NCI-H526 treated with DMSO at 0.1 percent for 48 hours (cell line): ENCODE measurements around the gene NUBPL.

ENCODE experiments used
- DNase-seq: peaks from one replicate; lab custom pipeline; 2025; lab: John Stamatoyannopoulos, UW

Gene NUBPL, protein sequence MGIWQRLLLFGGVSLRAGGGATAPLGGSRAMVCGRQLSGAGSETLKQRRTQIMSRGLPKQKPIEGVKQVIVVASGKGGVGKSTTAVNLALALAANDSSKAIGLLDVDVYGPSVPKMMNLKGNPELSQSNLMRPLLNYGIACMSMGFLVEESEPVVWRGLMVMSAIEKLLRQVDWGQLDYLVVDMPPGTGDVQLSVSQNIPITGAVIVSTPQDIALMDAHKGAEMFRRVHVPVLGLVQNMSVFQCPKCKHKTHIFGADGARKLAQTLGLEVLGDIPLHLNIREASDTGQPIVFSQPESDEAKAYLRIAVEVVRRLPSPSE

DNA sequence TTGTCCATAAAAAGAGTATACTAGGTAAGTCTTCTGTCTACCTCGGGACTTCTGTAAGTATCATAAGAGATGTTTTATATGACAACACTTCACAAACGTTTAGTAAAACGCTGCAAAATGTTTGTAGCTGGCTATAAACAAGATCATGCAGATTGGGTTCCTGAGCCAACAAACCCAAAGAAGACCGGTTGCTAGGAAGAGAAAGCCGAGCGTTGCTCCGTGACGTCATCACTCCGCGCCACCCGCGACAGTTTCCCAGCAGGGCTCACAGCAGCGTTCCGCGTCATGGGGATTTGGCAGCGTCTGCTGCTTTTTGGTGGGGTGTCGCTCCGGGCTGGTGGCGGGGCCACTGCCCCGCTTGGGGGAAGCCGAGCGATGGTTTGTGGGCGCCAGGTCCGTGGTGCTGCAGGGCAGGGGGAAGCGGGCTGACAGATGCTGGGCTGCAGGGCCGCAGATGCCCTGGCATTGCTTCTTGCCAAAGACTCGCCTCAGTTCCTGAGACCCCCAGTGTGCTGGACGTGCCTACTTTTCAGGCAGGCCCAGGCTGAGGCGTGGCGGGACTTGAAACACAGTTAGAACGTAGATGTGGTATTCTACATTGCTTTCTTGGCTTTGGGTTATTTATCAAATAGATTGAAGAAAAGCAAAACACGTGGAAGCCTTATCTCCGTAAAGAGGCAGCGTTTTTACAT lies at the start of gene NUBPL:
Gene NUBPL (plus strand): TSS at position 250 of the 692 bp plus-strand sequence. CDS start 36 bp downstream, at position 286.
- peak; percentile 83 for DNase-seq

DNA sequence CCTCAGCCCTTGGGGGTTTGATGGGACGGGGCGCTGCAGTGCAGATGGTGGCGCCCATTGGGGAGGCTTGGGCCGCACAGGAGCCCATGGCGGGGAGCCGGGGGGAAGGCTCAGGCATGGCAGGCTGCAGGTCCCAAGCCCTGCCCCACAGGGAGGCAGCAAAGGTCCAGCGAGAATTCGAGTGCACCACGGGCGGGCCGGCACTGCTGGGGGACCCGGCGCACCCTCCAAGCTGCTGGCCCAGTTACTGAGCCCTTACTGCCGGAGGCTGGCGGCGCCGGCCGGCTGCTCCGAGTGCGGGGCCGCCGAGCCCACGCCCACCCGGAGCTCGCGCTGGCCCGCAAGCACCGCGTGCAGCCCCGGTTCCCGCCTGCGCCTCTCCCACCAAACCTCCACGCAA lies 34.1 kb upstream of the NUBPL start:
- no peak for DNase-seq

DNA sequence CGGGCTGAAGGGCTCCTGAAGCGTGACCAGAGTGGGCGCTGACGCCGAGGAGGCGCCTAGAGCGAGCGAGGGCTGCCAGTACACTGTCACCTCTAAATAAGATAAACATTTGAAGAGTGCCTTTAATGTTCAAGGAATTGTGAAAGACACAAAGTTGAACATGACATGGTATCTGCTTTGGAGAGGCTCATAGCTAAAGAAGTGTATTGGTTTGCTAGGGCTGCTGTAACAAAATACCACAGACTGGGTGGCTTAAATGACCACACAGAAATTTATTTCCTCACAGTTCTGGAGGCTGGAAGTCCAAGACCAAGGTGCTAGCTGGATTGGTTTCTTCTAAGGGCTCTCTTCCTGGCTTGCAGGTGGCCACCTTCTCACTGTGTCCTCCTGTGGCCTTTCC lies 33.7 kb upstream of the NUBPL start:
- no peak for DNase-seq

DNA sequence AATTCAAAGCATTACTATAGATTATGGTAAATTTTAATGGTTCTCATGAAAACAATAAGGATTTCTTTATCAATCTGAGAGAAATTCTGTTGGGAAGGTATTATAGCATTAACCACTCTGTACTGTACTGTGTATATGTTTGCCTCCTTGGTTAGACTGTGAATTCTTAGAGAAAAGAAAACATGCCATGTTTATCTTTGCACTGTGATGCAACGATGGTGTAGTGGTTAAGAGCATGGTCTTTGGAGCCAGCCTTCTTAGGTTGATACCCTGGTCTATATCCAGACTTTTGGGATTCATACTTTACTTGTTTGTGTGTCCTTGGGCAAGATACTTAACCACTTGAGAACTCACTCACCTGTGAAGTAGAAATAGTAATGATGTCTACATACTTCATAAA lies 32.2 kb upstream of the NUBPL start:
- DNase-seq, result no peak

DNA sequence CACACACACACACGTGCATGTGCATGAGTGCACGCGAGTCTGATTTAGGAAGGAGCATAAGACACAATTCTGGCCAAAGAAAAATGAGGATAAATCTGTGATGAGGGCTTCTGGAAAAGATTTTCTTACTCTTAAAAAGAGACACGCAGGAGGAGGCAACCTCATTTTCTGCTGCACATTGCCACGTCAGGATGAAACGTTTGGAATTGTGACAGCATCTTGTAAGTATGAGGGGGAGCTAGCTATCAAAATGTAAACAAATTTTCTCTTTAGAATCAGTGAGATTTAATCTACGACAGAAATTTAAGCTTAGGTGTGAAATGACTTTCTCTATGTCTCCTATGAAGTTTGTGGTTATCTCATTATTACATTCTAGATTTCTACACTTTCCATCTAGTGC lies 31.1 kb upstream of the NUBPL start:
- DNase-seq, result no peak

DNA sequence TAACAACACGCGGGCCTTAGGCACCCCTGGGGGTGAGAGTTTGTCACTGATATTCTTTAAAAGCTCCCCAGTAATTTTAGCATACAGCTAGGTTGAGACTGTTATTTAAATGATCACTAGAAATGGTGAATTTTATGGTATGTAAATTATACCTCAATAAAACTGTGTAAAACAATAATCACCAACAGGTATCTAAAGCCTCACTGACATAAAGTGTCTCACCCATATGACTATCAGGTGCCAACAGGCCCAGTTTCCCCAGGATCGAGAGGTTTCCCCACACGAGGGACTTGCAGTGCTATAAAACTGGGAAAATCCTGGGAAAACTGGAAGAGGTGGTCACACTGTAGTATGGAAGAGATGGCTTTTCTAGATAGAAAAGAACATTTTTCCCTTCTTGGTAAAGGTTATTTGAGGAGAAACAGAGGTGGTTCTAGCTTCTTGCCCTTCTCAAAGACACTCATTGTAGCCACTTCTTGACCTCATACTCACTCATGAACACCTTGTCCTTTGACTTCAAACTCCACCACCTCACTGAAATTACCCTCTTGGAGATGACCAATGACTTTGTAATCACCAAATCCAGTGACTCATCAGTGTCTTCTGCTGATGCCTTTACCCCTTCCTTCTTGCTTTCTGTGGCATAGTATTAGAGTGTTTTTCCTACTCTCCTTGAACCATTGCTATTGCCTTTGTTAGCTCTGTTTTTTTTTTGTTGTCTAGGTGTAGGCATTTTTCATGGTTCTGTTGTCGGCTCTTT lies 24.8 kb upstream of the NUBPL start:
- DNase-seq, result no peak

DNA sequence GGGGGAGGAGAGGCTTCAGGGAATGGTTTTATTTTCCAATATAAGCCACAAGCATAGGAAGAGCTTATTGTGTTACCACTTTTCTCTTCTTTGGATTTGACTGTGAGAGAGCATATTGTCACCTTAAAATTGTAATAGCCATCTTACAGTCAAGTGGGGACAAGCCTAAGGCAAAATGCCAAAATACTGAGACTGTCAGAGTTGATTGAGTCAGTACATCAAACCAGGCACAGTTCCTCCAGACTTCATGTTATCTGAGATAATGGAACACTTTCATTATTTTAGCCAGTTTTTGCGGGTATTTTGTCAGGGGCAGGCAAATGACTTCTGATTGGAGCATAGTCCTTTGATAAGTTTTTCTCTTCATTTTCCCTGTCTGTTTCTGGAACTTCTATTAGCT lies 19.5 kb upstream of the NUBPL start:
- DNase-seq, result no peak

DNA sequence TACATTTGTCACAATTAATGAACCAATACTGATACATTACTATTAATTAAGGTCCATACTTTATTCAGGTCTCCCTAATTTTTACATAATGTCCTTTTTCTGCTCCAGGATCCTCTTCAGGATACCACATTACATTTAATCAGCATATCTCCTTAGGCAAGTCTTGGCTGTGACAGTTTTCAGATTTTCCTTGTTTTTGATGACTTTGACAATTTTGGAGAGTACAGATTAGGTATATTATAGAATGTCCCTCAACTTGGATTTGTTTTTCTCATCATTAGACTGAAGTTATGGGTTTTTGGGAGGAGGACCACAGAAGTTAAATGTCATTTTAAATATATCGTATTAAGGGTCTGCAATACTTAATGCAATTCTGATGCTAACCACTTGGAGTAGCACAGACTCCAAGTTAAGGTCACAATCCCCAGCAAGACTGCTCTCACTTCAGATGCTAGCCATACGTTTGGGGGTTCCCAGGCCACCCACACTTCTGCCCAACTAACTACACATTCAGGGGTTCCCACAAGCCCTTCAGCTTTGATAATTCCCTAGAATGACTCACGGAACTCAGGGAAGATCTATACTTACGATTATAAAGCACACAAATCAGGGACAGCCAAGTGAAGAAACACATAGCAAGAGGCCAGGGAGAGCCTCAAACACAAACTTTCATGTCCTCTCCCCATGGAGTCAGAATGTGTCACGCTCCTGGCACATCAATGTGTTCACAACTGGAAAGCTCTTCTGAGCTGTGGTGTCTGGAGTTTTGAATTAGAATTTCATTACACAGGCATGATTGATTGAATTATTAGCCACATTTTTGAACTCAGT lies 17.0 kb upstream of the NUBPL start:
- DNase-seq, result no peak

DNA sequence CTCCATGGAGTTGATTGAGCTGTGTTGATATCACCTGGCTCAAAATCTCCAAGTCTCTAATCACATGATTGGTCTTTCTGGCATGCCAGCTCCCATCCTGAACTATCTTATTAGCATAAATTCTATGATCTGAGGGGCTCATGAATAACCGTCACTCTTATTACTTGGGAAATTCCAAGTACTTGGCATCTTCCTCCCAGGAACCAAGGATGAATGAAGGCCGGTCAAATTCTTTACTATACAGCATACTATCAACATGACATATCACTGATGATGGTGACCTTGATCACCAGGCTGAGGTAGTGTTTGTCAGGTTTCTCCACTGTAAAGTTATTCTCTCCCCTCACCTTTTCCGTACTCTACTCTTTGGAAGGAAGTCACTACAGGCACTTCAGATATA lies 16.4 kb upstream of the NUBPL start:
- DNase-seq, result no peak

DNA sequence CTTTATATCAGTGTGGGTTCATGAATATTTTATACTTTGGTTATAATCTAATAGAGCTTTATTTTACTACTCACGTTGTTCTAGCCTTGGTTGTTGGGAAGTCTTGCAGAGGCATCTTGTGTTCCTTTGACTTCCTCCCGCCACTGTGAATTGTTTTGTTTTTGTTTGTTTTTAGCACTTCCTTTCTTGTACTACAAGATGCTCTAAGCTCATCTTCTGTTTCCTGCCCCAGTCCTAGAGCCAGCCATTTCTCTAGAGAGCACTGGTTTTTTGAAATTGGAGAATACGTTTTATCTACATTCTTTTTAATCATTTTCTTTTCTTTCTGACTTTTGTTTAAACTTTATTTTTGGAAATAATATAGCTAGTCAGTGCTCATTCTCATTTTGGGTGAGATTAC lies 15.9 kb upstream of the NUBPL start:
- DNase-seq, result no peak

DNA sequence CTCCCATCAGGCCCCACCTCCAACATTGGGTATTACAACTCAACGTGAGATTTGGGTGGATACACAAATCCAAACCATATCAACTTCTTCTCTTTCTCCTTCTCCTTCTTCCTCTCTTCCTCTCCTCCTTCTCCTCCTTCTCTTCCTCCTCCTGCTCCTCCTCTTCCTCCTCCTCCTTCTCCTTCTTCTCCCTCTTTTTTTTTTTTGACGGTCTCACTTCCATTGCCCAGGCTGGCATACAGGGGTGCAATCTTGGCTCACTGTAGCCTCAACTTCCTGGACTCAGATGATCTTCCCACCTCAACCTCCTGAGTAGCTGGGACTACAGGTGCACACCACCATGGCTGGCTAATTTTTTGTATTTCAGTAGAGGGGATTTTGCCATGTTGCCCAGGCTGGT lies 11.4 kb upstream of the NUBPL start:
- DNase-seq, result no peak

DNA sequence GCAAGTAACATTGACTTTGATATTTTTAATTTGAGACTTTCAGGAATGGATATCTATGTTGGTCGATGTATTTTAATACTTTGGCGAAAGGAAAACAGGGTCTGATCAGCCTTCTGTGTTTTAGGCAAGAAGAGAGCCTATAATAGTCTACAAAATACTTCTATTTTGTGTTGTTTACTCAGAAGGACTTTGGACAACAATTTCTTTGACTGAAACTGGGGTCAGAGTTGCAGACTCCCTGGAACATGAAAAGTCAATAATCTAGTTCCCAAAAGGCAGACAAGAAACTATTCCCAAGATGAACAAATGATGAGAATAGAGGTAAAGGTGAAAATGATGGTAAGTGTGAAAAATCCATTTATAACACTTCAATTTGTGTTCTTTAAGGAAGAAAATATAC lies 10.6 kb upstream of the NUBPL start:
- no peak for DNase-seq

DNA sequence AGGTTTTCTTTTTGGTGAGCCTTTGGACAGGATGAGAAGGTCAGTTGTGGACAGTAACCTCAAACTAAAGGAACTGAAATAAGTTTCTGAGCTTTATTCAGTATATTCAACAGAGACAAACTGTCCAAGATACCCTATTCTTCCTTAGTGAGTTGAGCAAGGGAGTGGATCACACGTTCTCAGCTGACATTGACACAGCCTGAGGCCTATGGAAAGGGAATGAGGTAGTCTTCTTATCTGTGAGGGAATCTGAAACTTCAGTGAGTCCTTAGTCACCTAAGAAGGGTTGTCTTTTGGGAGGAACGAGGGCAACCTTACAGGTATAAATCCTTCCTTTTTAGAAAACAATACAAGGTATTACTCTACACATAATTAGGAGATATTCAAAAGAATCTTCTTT lies 5.0 kb upstream of the NUBPL start:
- DNase-seq, result no peak

DNA sequence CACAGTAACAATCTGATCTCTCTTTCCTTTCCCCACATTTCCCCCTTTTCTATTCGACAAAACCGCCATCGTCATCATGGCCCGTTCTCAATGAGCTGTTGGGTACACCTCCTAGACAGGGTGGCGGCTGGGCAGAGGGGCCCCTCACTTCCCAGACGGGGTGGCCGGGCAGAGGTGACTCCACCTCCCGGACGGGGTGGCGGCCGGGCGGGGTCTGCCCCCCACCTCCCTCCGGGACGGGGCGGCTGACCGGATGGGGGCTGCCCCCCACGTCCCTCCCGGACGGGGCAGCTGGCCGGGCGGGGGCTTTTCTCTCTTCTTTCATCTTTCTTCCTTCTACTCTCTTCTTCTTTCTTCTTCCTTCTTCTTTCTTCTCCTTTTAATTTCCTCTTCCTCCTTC lies 1.3 kb upstream of the NUBPL start:
- no peak for DNase-seq

DNA sequence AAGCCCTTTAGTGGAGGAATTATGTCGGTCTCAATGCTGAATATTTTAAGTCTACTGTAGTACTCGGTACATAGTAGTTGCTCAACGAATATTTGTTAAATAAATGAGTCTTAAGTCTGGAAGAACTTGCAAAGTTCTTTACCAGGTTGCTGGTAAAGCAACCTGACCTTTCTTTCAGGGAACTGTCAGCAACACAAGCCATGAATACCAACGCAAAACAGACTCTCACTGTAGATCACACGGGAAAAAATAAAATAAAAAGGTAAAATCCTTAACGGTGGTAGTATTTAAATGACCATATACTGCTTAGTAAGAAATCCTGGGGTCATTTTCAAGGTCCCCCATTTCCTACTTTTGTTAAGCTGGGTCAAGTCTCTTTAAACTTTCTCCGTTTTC lies 447 bp upstream of the NUBPL start:
- DNase-seq, result no peak

DNA sequence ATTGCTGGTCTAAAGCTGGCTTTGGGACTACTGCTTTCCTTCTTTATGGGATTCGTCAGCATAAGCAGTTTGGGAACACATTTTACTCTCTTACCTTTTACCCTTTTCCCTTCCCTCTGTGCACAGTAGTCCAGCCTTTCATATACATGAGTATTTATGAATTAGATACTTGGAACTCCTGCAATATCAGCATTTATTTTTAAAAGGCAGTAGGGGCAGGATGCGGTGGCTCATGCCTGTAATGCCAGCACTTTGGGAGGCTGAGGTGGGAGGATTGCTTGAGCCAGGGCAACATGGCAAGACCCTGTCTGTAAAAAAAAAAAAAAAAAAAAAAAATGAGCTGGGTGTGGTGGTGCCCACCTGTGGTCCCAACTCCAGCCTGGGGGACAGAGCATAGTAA lies 3.0 kb downstream of the NUBPL start:
- no peak for DNase-seq

DNA sequence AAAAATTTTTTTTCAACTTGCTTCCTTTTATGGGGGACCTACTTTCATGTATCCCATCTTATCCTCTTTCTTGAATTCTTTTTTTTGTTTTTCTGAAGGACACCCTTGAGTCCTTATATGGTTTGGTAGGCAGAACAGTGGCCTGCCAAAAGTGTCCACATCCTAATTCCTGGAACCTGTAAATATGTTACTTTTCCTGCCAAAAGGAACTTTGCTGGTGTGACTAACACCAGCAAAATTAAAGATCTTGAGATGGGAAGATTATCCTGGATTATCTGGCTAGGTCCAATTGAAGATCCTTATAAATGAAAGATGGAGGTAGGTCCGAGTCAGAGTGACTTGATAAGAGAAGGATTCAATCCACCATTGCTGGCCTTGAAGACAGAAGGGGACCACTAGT lies 5.3 kb downstream of the NUBPL start:
- DNase-seq, result no peak

DNA sequence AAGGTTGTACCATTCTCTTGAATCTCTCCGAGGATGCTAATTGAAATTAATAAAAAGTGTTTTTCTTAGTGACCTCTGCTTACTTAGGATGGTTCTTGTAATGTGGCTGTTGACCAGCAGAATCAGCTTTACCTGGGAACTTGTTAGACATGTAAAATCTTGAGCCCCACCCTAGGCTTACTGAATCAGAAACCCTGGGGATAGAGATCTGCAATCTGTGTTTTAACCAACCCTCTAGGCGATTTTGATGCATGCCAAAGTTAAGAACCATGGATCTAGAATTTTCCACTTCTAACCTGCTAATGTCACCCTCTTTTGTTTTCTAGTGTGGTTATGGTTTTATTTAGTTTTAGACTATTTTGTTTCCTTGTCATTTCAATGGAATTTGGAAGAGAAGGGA lies 6.5 kb downstream of the NUBPL start:
- no peak for DNase-seq

DNA sequence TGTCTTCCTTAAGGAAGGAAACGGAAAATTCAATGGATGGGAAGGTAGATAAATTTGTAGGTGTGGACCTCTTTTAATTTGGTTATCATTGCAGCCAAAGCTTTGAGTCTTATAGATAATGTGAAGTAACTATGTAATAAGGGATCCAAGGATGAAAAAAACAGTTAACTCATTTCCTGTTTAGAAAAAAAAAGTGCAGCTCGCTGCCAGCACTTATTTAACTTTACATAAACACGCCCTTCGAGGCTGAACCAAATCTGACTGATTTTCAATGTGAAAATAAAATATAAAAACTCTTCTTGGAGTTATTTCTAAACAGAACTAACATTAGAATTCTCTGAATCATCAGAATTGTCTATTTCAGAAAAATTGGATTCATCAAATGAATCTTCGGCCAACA lies 7.0 kb downstream of the NUBPL start:
- no peak for DNase-seq

DNA sequence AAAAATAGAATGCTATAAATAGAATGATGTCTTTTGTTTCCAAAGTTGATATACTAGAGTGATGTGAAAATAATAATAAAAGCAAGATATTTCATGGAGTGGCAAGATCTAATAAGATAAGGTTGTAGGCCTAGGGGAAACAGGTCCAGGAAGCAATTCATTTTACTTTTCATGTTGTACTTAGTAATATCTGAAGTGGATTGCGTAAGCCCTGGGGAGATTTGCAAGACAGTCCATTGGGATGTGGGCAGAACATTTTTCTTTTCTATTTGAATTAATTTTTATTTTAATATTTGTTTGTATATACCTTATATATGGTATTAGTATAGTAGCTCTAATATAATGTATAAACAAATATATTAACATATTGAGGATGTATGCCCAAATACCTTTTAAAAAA lies 7.5 kb downstream of the NUBPL start:
- DNase-seq, result no peak

DNA sequence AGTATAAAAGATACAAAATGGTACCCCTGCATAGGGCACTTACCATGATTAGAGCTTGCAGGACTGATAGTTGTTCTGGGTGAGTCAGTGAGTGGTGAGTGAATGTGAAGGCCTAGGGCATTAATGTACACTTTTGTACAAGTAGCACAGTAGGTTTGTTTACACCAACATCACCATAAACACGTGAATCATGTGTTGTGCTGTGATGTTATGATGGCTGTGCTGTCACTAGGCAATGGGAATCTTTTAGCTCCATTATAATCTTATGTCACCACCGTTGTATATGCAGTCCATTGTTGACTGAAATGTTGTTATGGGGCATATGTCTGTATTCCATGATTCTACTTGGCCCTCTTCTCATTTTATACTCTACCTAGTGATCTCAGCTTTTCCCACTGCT lies 11.8 kb downstream of the NUBPL start:
- DNase-seq, result no peak

DNA sequence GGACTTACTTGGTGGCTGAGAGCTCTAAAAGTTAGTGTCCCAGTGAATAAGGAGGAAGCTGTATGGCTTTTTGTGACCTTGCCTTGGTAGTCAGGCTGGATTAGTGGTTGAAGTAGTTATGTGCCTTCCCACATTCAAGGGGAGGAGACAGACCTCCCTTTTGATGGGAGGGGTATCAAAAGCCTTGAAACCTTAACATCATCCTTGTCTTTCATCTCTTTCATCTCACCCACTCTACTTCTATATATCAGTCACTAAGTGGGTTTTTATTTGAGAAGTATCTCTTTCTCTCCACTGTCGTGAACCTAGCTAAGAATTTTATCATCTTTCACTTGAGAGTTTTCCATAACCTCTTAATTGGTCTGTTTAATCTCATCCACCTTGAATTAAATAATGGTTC lies 15.7 kb downstream of the NUBPL start:
- DNase-seq, result no peak
